Measurements from ENCODE around the gene ARL6.

DNA sequence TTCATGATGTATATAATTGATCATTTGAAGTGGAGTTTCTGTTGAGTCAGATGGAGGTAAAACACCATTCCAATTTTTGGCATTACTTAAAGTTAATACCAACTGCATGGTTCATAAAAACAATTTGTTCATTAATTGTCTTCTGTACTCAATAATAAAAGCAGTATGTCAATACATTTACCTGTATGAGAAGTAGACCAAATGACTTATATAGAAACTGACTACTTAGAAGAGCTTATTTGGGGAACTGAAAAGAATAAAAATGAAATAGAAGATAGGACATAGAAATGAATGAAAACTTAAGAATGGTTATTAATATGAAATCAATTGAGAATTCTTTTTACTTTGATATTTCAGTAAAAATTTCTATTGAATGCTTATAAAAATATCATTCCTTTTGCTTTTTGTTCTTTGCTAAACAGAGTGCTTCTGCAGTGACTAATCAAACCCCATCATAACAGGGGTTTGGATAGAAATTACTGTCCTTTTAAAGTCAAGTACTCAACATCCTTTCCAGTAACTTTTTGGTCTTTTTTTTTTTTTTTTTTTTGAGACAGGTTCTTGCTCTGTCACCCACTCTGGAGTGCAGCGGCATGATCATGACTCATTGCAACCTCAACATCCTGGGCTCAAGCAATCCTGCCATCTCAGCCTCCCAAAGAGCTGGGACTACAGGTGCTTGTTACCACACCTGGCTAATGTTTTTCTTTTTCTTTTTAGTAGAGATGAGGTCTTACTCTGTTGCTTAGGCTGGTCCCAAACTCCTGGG, 50.8 kb downstream of the ARL6 start:
- TF ChIP-seq, protein P1, sequence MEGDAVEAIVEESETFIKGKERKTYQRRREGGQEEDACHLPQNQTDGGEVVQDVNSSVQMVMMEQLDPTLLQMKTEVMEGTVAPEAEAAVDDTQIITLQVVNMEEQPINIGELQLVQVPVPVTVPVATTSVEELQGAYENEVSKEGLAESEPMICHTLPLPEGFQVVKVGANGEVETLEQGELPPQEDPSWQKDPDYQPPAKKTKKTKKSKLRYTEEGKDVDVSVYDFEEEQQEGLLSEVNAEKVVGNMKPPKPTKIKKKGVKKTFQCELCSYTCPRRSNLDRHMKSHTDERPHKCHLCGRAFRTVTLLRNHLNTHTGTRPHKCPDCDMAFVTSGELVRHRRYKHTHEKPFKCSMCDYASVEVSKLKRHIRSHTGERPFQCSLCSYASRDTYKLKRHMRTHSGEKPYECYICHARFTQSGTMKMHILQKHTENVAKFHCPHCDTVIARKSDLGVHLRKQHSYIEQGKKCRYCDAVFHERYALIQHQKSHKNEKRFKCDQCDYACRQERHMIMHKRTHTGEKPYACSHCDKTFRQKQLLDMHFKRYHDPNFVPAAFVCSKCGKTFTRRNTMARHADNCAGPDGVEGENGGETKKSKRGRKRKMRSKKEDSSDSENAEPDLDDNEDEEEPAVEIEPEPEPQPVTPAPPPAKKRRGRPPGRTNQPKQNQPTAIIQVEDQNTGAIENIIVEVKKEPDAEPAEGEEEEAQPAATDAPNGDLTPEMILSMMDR (IDR thresholded peaks at IDR 0.05): no peak
- no peak for TF ChIP-seq EP300 (IDR thresholded peaks at IDR 0.05)
